GM21786 (cell line): ENCODE measurements around the gene ADGRB3.
"Not testable (repeated sequence)": the region's sequence is repeated elsewhere in the genome, so short reads cannot be mapped to it uniquely, and the experiment has no call there.

Source experiments
- ATAC-seq: cut with Tn5 transposase; IDR thresholded peaks from one replicate; pipeline ENCODE4 v1.9.1; 2021; ENCODE audit not compliant: unreplicated experiment

Gene ADGRB3

GRCh38 chr6:69202768-69203167, 567.7 kb downstream of the ADGRB3 start:
- ATAC-seq = no peak

DNA sequence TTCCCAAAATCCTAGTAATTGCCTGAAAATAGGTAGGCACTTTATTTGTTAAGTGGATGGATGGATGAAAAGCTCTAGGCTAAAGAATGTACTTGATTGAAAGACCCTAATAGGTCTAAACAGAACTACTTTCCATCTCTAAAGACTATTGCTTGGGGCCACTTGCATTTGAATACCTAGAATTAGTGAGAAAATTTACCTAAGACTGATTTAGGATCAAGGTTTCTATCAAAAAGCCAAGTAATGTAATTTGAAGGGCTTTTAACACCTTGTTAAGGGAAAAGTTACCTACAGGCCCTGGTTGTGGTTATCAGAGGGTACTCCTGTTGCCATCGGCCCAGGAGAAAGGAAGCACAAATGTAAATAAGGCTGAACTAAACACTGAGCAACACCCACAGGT, 581.0 kb downstream of the ADGRB3 start:
- ATAC-seq = no peak

DNA sequence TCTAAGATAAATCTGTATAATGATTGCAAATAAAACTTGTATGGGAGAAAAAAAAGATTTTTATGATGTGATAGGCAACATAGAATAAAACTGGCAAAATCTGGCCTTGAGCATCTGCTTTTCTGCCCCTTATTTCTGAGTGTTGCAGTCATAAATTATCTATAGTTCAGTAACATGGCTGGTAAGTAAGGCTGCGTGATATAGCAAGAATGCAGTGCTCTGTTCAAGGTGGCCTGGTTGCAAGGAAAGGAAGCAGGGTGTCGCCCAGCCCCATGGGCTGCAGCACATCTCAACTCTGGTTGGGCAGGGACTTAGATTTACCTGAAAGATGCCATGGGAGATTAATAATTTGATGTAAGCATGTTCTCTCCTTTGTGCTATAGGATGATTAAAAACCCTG, 582.3 kb downstream of the ADGRB3 start:
- no peak for ATAC-seq

DNA sequence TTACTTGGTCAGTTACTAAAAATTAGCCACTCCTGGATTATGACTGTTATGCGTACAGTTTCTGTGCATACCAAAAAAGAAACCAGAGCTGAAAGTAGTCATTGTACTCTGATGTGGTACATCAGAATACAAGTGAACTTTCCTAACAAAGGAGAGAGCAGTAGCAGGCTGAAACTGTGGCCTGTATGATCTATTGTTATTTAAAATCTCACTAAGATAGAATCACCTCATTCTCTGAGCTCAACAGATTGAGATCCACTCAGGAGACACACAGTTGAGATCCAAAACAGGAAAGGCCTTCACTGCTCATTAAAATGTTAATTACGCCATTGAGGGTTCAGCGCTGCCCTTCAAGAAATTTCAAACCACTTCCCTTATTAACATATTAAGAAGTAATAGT, 585.3 kb downstream of the ADGRB3 start:
- ATAC-seq = no peak

GRCh38 chr6:69232008-69232407, 596.9 kb downstream of the ADGRB3 start:
- ATAC-seq = no peak

DNA sequence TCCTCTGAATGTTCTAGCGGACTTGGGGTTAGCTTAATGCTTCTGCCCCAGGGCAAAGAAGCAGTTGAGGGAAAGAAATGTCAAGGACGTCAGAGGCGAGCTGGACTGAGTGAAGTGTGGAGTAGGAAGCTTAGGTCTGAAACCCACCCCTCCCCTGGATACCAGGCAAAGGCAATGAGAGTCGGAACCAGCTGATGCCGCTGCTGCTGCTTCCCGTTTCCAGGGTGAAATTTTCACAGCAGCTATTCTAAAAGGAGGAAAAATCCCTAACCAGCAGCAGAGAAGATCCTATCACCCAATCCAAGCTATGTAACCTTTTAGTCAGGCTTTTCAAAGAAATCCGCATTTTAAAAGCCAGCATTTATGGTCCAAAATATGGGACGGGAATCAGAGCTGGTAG, 597.4 kb downstream of the ADGRB3 start:
- ATAC-seq = no peak

- ATAC-seq = peak; percentile 88
These were observed 597.9 kb downstream of the ADGRB3 start for GRCh38 chr6:69232911-69233448.

DNA sequence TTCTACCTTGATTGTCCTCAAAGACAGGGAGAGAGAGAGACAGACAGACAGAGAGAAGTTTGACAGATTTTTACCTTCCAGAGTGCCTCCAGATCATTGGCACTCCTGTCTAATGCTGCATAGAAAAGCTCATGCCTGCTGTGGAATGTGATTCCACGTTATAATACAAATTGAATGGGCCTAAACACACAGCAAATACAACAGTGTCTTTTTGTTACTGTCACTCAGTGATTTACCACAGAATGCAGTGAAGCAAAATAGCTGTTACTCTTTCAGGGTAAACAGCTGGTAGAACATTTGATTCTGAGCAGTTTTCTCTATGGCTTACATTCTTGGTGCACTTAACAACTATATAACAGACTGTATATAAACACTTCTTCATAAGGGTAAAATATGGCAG, 603.0 kb downstream of the ADGRB3 start:
- ATAC-seq = no peak

GRCh38 chr6:69246983-69247382, 611.9 kb downstream of the ADGRB3 start:
- no peak for ATAC-seq

DNA sequence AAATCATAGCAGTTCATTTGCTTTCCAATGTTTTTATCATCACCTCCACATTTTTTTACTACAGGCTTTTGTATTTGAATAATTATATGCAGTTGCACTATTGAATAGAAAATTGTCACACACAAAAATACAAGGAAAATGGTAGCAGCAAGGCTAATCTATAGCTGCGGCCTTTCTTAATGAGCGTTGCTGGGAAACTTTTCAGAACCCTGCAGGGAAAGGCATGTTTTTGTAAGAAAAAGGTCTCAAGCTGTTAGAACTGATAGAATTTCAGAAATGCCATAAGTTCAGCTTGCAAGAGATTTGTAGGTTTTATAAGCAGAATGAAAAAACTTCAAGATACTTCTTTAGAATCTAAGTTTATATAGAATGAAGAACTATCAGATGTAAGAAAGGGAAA, 625.9 kb downstream of the ADGRB3 start:
- no peak for ATAC-seq

DNA sequence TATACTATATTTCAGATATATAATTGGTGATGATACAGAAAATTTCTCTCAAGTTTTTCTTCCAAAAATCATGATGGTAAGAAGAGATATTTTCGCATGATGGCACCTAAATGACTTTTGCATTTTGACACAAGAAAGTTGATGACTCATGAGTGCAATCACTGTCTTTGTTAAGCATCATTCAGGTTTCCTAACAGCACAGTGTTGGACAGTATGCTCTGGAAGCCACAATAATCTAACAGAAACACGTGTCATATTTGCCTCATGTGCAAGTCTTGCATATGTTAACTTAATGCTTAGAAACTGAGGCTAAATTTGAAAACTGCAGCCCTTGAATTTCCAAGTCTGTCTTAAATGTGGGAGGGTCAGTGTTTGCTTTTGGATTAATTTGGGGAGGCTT, 628.2 kb downstream of the ADGRB3 start:
- no peak for ATAC-seq

- ATAC-seq = no peak
These were observed 630.0 kb downstream of the ADGRB3 start for GRCh38 chr6:69265090-69265489.

DNA sequence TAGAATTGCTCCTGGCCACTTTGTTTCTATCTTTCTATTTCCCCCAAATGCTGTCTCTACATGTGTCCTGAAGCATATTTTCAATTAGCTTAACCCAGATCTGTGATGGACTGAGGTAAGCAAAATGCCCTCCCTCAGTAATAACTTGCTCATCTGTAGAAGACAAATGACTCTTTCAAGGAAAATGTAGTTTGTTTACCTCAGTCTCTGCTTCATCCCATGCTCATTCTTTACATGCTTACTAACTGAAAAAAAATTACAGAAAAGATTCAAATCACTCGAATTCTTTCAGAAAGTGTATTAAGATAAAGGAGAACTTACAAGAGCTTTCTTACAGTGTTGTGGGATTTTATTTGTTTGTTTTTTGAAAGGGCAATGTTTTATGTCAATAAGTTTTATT, 630.6 kb downstream of the ADGRB3 start:
- no peak for ATAC-seq

- ATAC-seq = no peak
These were observed 641.1 kb downstream of the ADGRB3 start for GRCh38 chr6:69276204-69276603.

- ATAC-seq = no peak
These were observed 644.7 kb downstream of the ADGRB3 start for GRCh38 chr6:69279805-69280204.

- ATAC-seq = no peak
These were observed 645.8 kb downstream of the ADGRB3 start for GRCh38 chr6:69280858-69281257.

GRCh38 chr6:69284176-69284730, 649.2 kb downstream of the ADGRB3 start:
- no peak for ATAC-seq

GRCh38 chr6:69285054-69285453, 650.0 kb downstream of the ADGRB3 start:
- ATAC-seq = no peak

DNA sequence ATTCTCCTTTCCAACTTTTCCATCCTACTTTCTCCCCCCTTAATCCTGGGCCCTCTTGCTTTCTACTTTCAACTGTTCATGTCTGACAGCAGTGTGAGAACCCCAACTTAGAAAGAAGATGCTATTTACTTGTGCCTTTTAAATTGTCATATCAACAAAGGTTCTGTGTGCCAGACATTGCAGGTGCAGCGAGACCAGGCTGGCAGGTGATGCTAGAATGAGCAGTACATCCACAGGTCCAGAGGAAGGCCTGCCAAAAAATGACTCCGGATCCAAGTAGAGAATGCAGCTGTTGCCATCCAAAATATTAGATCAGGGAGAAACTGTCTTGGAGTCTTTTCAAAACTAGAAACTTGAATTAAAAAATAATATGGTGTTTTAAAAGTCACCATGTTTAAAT, 651.2 kb downstream of the ADGRB3 start:
- ATAC-seq = no peak

GRCh38 chr6:69288198-69288597, 653.1 kb downstream of the ADGRB3 start:
- not testable (repeated sequence) for ATAC-seq

- ATAC-seq = no peak
These were observed 654.8 kb downstream of the ADGRB3 start for GRCh38 chr6:69289689-69290495.

DNA sequence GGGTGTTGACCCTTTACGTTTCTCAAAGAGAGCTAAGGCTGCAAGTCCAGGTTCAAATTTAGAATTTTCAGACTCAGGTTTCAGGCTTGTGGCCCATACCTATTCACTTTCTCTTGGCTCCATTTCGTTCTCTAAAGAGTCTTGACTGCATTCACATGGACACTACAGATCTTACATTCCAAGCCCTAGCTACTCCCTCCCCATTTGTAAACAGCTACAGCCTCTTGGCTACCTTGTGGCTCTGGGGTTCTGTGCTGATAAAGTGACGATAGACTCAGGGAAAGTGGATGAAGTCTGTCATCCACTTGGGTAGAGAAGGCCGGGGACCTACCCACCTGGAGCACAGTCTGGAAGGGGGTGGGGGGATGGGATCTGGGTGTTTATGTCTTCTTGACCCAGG, 658.4 kb downstream of the ADGRB3 start:
- no peak for ATAC-seq

DNA sequence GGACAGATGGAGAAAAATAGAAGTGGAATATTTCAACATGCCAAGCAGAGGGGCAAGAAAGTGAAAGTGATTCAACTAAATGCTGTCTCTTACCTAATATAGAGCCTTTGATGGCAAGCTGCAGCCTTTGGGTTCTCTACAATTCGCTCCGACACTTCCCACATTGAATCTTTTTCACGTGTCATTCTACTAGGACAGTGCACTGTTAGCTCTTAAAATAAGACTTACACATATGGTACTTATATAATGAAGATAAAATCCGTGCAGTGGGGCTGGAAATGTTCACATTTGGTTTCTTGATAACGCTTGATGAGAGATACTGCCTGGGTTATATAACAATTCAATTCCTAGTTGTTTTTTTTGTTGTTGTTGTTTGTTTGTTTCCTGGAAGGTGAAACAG, 659.3 kb downstream of the ADGRB3 start:
- no peak for ATAC-seq
